Measurements from ENCODE around the gene MRPS26. TPM values are rescaled to one million over a fixed set of nuclear protein-coding genes. Genes with fewer than 3 reads are reported as not detected.
A peak's percentile ranks its signal among the peaks of the same experiment; 100 is the strongest.

The MRPS26 gene
- total RNA-seq, 3 donors from 2014 or later (not counting 1 experiment from before 2014, with no cell fraction given) = 17.5 to 21.3 (median 19.1) TPM

DNA sequence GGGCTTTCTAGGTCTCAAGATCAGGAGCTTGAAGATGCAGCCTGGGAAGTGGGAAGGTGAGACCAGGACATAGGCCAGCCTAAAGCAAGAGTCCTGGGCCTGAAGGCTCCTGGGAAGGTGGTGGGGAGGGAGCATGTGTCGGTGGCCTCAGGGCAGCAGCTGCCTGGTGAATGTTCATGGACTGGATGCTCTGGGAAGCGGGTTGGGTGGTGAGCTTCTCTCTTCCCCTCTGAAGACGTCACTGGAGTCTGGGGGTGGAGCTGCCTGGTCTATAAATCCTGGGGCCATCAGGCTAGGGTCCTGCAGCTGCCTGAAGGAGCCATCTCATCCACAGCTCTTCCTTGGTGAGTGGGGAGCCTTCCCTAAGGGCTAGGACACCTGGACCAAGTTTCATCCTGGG lies 2.5 kb upstream of the MRPS26 start, which contains the start of gene GNRH2:
Gene GNRH2 (plus strand): TSS at position 301 of the 400 bp plus-strand sequence. CDS start 793 bp downstream, outside the sequence.
- intact Hi-C loops (cut with micrococcal nuclease) = no loop called here
- 92% methylated on average over 2 of the region's 3 CpGs for WGBS (ENCODE audit: insufficient coverage)

DNA sequence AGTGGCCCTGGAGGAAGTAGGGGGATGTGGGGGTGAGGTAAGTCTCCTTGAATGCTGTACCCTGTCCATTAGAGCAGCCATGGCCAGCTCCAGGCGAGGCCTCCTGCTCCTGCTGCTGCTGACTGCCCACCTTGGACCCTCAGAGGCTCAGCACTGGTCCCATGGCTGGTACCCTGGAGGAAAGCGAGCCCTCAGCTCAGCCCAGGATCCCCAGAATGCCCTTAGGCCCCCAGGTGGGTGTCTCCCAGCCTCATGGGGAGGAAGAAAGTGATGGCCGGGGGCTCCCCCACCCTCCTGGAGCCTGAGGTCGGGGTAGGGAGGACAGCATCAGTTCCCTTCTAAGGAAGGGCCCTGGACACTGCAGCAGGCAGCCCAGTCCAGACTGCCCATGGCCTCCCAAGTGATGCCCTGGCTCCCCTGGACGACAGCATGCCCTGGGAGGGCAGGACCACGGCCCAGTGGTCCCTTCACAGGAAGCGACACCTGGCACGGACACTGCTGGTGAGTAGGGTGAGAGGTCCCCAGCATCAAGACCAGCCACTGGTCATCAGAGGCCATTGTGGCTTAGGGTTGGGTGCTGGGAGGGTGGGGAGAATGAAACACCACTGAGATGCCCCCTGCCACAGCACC lies 1.4 kb upstream of the MRPS26 start:
- TF ChIP-seq, protein P1, sequence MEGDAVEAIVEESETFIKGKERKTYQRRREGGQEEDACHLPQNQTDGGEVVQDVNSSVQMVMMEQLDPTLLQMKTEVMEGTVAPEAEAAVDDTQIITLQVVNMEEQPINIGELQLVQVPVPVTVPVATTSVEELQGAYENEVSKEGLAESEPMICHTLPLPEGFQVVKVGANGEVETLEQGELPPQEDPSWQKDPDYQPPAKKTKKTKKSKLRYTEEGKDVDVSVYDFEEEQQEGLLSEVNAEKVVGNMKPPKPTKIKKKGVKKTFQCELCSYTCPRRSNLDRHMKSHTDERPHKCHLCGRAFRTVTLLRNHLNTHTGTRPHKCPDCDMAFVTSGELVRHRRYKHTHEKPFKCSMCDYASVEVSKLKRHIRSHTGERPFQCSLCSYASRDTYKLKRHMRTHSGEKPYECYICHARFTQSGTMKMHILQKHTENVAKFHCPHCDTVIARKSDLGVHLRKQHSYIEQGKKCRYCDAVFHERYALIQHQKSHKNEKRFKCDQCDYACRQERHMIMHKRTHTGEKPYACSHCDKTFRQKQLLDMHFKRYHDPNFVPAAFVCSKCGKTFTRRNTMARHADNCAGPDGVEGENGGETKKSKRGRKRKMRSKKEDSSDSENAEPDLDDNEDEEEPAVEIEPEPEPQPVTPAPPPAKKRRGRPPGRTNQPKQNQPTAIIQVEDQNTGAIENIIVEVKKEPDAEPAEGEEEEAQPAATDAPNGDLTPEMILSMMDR (IDR thresholded peaks at IDR 0.05) = no peak
- Mint-ChIP-seq H3K9me3 (no peaks in the 10 kb centered on the region), H3K4me3 (peak overlapping the region; percentile 28), H3K27ac (peak overlapping the region; percentile 77 to 86), H3K36me3 (peaks cover 2% of the 10 kb centered on the region), H3K27me3 (ENCODE audit: low read depth in 2 of 2) (no peaks in the 10 kb centered on the region), H3K4me1 (peaks cover 19 to 33% of the 10 kb centered on the region in 2 donors)
- no peak overlapping the region for H3K27ac ChIP-seq (ENCODE audit: low read length)
- ATAC-seq = no peak
- H3K36me3 ChIP-seq (ENCODE audit: control insufficient read depth, insufficient read depth, low read length) = peaks cover 18% of the 10 kb centered on the region
- peaks cover 22% of the 10 kb centered on the region for H3K4me1 ChIP-seq (ENCODE audit: control insufficient read depth, insufficient read depth, low read length)
- no peak overlapping the region for H3K4me3 ChIP-seq (ENCODE audit: low read length)
- intact Hi-C loops (cut with micrococcal nuclease) = no loop called here
- DNase-seq = no peak
- WGBS (ENCODE audit: insufficient coverage) = 68% methylated on average over 8 of the region's 8 CpGs
- no peaks in the 10 kb centered on the region for H3K9me3 ChIP-seq (ENCODE audit: control insufficient read depth, insufficient read depth, low read length)
- no peaks in the 10 kb centered on the region for H3K27me3 ChIP-seq (ENCODE audit: control insufficient read depth, insufficient read depth, low read length)

More for the DNA sequence above, 2.5 kb upstream of the MRPS26 start, which contains the start of gene GNRH2:
- Mint-ChIP-seq H3K9me3 (no peaks in the 10 kb centered on the region), H3K27me3 (ENCODE audit: low read depth in 2 of 2) (no peaks in the 10 kb centered on the region), H3K4me3 (peak within 1 kb of the TSS; percentile 28), H3K27ac (peak within 1 kb of the TSS; percentile 63 to 86), H3K4me1 (peaks cover 21 to 35% of the 10 kb centered on the region in 2 donors), H3K36me3 (peaks cover 12% of the 10 kb centered on the region)
- Histone ChIP-seq H3K27me3 (ENCODE audit: control insufficient read depth, insufficient read depth, low read length) (no peaks in the 10 kb centered on the region), H3K27ac (ENCODE audit: low read length) (no peak within 1 kb of the TSS), H3K36me3 (ENCODE audit: control insufficient read depth, insufficient read depth, low read length) (peaks cover 24% of the 10 kb centered on the region), H3K9me3 (ENCODE audit: control insufficient read depth, insufficient read depth, low read length) (no peaks in the 10 kb centered on the region), H3K4me1 (ENCODE audit: control insufficient read depth, insufficient read depth, low read length) (peaks cover 22% of the 10 kb centered on the region), H3K4me3 (ENCODE audit: low read length) (no peak within 1 kb of the TSS)
- TF ChIP-seq, protein P1 (IDR thresholded peaks at IDR 0.05) = no peak
- no peak for DNase-seq
- ATAC-seq = no peak

DNA sequence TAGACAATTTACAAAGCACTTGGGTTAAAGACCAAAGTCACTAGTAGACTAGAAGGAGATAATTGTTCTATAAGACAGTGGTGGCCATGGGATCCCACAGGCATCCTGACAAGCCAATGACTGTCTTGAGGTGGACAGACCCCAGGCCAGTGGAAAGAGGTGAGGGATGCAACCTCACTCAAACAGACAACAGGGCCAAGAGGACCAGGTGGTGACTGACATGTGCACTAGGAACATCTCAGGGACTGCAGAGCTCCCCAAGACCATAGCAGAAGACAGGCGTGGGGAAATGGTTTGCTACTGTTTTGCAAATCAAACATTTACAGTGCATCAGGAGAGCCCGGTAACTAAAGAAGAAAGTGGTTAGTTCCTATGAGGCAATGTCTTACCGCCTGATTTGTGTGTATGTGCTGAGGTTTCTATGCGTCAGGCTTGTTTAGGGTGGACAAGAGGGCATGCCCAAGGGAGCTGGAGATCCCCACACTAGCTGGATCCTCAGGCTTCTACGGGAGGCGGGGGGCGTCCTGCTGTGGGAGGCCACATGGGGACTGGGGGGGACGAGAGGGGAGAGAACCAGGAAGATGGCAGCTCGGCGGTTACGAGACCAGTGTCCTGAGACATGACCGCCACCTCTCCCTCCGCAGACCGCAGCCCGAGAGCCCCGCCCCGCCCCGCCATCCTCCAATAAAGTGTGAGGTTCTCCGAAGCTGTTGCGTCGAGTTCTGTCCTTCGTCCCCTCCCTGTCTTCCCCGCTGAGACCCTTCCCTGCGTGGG lies 623 bp upstream of the MRPS26 start:
- Mint-ChIP-seq H3K36me3 (no peaks in the 10 kb centered on the region), H3K4me1 (peaks cover 17 to 30% of the 10 kb centered on the region in 2 donors), H3K4me3 (peak overlapping the region; percentile 87), H3K27me3 (ENCODE audit: low read depth in 2 of 2) (no peaks in the 10 kb centered on the region), H3K9me3 (no peaks in the 10 kb centered on the region), H3K27ac (peak overlapping the region; percentile 77 to 86)
- no peaks in the 10 kb centered on the region for H3K9me3 ChIP-seq (ENCODE audit: control insufficient read depth, insufficient read depth, low read length)
- H3K4me3 ChIP-seq (ENCODE audit: low read length) = peak overlapping the region; percentile 63
- DNase-seq (peak; percentile 60 to 62), ATAC-seq (peak; percentile 61 to 69 (median 68))
- TF ChIP-seq, protein P1 (IDR thresholded peaks at IDR 0.05) = no peak
- H3K4me1 ChIP-seq (ENCODE audit: control insufficient read depth, insufficient read depth, low read length) = peaks cover 22% of the 10 kb centered on the region
- H3K36me3 ChIP-seq (ENCODE audit: control insufficient read depth, insufficient read depth, low read length) = peaks cover 17% of the 10 kb centered on the region
- peak overlapping the region; percentile 74 for H3K27ac ChIP-seq (ENCODE audit: low read length)
- intact Hi-C loops (cut with micrococcal nuclease) = no loop called here
- 2% methylated on average over 24 of the region's 24 CpGs for WGBS (ENCODE audit: insufficient coverage)
- H3K27me3 ChIP-seq (ENCODE audit: control insufficient read depth, insufficient read depth, low read length) = no peaks in the 10 kb centered on the region

All from natural killer cell (primary cell).